RPMI7951 (cell line): ENCODE data around the gene STX1B. TPM values are rescaled to one million over a fixed set of nuclear protein-coding genes. Genes with fewer than 3 reads are reported as not detected.
"Not testable (repeated sequence)": the region's sequence is repeated elsewhere in the genome, so short reads cannot be mapped to it uniquely, and the experiment has no call there.

Experiments
- DNase-seq: peaks from one replicate; pipeline ENCODE4 v3.0.0-alpha.2; 2012; ENCODE audit warnings: low read depth
- total RNA-seq: library from RNA; depleted of rRNA; stranded (reverse); fragments of >200 nt; shearing (Covaris generic); gene quantifications from 2 replicates; pipeline ENCODE4 v1.2.3, GENCODE V29; 2014; rRNA removed

STX1B gene
- total RNA-seq, 1 experiment from 2014 or later: 0.60 TPM

- DNase-seq: no peak
These were observed 58.7 kb downstream of the STX1B start for GRCh38 chr16:30951750-30952149.

GRCh38 chr16:30951193-30951592, 59.2 kb downstream of the STX1B start:
- DNase-seq: no peak

- DNase-seq: no peak
These were observed 59.8 kb downstream of the STX1B start for GRCh38 chr16:30950516-30951065.

- peak; percentile 92 for DNase-seq
These were observed 60.6 kb downstream of the STX1B start for GRCh38 chr16:30949650-30950515.

- peak; percentile 67 for DNase-seq
These were observed 61.5 kb downstream of the STX1B start, which contains the start of gene ORAI3 for GRCh38 chr16:30948667-30949649. Gene ORAI3 (plus strand): TSS chr16:30949068. CDS start chr16:30949290, 222 bp downstream.

GRCh38 chr16:30947859-30948666, 62.4 kb downstream of the STX1B start:
- DNase-seq: peak; percentile 96

GRCh38 chr16:30947541-30947858, 62.9 kb downstream of the STX1B start:
- no peak for DNase-seq

GRCh38 chr16:30946671-30947540, 63.5 kb downstream of the STX1B start:
- DNase-seq: no peak

- DNase-seq: no peak
These were observed 66.1 kb downstream of the STX1B start for GRCh38 chr16:30944352-30944751.

GRCh38 chr16:30942426-30942806, 68.0 kb downstream of the STX1B start:
- DNase-seq: no peak

- peak; percentile 60 for DNase-seq
These were observed 68.6 kb downstream of the STX1B start for GRCh38 chr16:30941600-30942425.

GRCh38 chr16:30939571-30939970, 70.9 kb downstream of the STX1B start:
- DNase-seq: not testable (repeated sequence)

Other genes with a start within 250 kb of the STX1B start
- 3.4 and 4.6 TPM in 2 replicates for gene CFAP119, start 248.6 kb downstream of the STX1B start, total RNA-seq
- gene RNF40, start 248.3 kb downstream of the STX1B start, total RNA-seq: 45.3 and 48.2 TPM in 2 replicates
- 7.5 and 8.3 TPM in 2 replicates for gene ZNF629, start 223.4 kb downstream of the STX1B start, total RNA-seq
- gene BCL7C, start 116.6 kb downstream of the STX1B start, total RNA-seq: 40.5 and 42.2 TPM in 2 replicates
- 0.24 and 0.39 TPM in 2 replicates for gene CTF1, start 114.0 kb downstream of the STX1B start, total RNA-seq
- 3.7 and 8.1 TPM in 2 replicates for gene FBXL19, start 87.1 kb downstream of the STX1B start, total RNA-seq
- gene ORAI3, start 61.6 kb downstream of the STX1B start, total RNA-seq: 28.5 and 41.6 TPM in 2 replicates
- gene SETD1A, start 52.9 kb downstream of the STX1B start, total RNA-seq: 1.1 and 1.2 TPM in 2 replicates
- gene HSD3B7, start 25.4 kb downstream of the STX1B start, total RNA-seq: 10.9 and 16.3 TPM in 2 replicates
- gene STX4, start 22.9 kb upstream of the STX1B start, total RNA-seq: 23.1 and 23.5 TPM in 2 replicates
- gene ZNF668, start 63.6 kb upstream of the STX1B start, total RNA-seq: 3.6 and 6.2 TPM in 2 replicates
- gene ZNF646, start 63.8 kb upstream of the STX1B start, total RNA-seq: 4.3 and 6.7 TPM in 2 replicates
- 0.60 and 1.3 TPM in 2 replicates for gene PRSS53, start 78.3 kb upstream of the STX1B start, total RNA-seq
- 212 and 281 TPM in 2 replicates for gene VKORC1, start 84.2 kb upstream of the STX1B start, total RNA-seq
- gene BCKDK, start 97.7 kb upstream of the STX1B start, total RNA-seq: 33.9 and 42.7 TPM in 2 replicates
- gene KAT8, start 107.0 kb upstream of the STX1B start, total RNA-seq: 25.5 and 31.0 TPM in 2 replicates
- not detected in 2 replicates for gene PRSS8, start 125.1 kb upstream of the STX1B start, total RNA-seq
- 1.1 and 2.6 TPM in 2 replicates for gene PRSS36, start 139.4 kb upstream of the STX1B start, total RNA-seq
- gene FUS, start 169.5 kb upstream of the STX1B start, total RNA-seq: 15.3 and 19.0 TPM in 2 replicates
- gene PYCARD, start 192.1 kb upstream of the STX1B start, total RNA-seq: 43.4 and 64.8 TPM in 2 replicates
- gene TRIM72, start 203.5 kb upstream of the STX1B start, total RNA-seq: not detected in 2 replicates
- not detected in 2 replicates for gene PYDC1, start 206.5 kb upstream of the STX1B start, total RNA-seq
- not detected in 2 replicates for gene ITGAM, start 249.3 kb upstream of the STX1B start, total RNA-seq